ENCODE results near the gene DGKG.

Gene DGKG

DNA sequence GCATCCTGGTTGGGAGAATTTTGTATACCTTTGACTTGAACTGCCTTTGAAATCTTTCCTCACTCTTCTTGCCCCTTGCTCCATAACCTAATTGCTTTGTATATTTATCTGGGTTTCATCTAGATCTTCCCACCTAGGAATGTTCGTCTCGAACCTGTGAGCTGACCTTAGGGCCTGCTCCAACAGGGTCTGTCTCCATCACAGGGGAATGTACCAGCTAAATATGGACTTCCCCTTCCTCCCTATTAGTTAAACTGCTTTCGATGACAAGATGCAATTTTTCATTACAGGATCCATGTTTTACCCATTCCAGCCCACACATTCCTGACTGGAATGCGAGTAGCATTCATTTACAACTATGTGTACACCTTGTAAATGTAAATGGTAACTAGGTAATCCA lies 242.5 kb downstream of the DGKG start:
- no peaks in the 10 kb centered on the region for H3K36me3 ChIP-seq (ENCODE audit: insufficient read depth, low read length)
- peaks cover 20% of the 10 kb centered on the region for H3K27me3 ChIP-seq (ENCODE audit: control insufficient read depth, insufficient read depth, low read length)
- no peak overlapping the region for H3K9ac ChIP-seq (ENCODE audit: low read depth, low read length)
- peaks cover 5% of the 10 kb centered on the region for H3K4me1 ChIP-seq (ENCODE audit: control insufficient read depth, insufficient read depth, low read length)
- no peak overlapping the region for H3K4me2 ChIP-seq (ENCODE audit: low read length)
- H3K4me3 ChIP-seq (ENCODE audit: low read length), result no peak overlapping the region
- H3K9me3 ChIP-seq (replicated peaks; ENCODE audit: low read length), result no peaks in the 10 kb centered on the region

DNA sequence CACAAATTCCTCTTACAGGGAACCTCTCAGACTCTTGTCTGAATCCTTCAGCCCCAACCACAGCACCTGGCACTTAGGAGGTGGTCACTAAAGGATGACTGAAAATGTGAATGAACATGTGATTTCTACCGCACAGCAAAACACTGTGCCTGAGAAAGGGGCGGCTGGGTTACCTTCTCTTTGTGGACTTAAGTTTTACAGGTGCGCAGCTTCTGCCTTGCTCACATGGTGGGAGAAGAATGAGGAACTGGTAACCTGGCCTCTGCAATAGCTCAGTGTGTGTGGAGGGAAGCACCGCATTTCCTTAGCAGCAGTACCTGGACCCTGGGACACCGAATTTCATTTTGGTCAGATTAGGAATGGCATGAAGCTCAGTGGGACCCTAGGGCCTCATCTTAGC lies 243.3 kb downstream of the DGKG start:
- Histone ChIP-seq H3K9me3 (replicated peaks; ENCODE audit: low read length) (no peaks in the 10 kb centered on the region), H3K27me3 (ENCODE audit: control insufficient read depth, insufficient read depth, low read length) (peaks cover 20% of the 10 kb centered on the region), H3K9ac (ENCODE audit: low read depth, low read length) (no peak overlapping the region), H3K4me2 (ENCODE audit: low read length) (no peak overlapping the region), H3K36me3 (ENCODE audit: insufficient read depth, low read length) (no peaks in the 10 kb centered on the region), H3K4me3 (ENCODE audit: low read length) (no peak overlapping the region), H3K4me1 (ENCODE audit: control insufficient read depth, insufficient read depth, low read length) (peaks cover 5% of the 10 kb centered on the region)

DNA sequence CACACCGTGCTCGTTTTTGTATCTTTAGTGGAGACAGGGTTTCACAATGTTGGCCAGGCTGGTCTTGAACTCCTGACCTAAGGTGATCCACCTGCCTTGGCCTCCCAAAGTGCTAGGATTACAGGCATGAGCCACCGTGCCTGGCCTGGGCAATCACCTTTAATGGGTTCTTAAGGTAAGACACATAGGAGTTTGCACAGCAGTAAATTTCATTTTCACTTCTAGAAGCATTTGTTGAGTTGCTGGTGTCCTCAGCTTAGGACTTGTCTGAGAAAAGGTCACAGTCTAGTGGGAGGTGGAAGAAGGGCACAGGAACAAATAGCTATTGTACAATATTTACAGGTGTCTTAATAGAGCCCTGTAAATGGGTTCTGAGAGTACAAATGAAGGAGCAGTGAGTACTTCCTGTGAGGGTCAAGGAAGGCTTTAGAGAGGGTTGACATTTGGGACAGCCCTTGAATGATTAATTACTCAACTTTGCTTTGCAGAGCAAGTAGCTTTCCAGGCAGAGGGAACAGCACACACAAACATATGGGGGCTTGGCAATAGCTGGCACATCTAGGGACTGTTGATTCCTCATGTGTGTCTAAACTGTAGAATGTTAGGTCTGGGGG lies 244.4 kb downstream of the DGKG start:
- Histone ChIP-seq H3K27me3 (ENCODE audit: control insufficient read depth, insufficient read depth, low read length) (peaks cover 20% of the 10 kb centered on the region), H3K4me3 (ENCODE audit: low read length) (no peak overlapping the region), H3K9me3 (replicated peaks; ENCODE audit: low read length) (no peaks in the 10 kb centered on the region), H3K36me3 (ENCODE audit: insufficient read depth, low read length) (no peaks in the 10 kb centered on the region), H3K9ac (ENCODE audit: low read depth, low read length) (no peak overlapping the region), H3K4me2 (ENCODE audit: low read length) (no peak overlapping the region), H3K4me1 (ENCODE audit: control insufficient read depth, insufficient read depth, low read length) (peaks cover 5% of the 10 kb centered on the region)

DNA sequence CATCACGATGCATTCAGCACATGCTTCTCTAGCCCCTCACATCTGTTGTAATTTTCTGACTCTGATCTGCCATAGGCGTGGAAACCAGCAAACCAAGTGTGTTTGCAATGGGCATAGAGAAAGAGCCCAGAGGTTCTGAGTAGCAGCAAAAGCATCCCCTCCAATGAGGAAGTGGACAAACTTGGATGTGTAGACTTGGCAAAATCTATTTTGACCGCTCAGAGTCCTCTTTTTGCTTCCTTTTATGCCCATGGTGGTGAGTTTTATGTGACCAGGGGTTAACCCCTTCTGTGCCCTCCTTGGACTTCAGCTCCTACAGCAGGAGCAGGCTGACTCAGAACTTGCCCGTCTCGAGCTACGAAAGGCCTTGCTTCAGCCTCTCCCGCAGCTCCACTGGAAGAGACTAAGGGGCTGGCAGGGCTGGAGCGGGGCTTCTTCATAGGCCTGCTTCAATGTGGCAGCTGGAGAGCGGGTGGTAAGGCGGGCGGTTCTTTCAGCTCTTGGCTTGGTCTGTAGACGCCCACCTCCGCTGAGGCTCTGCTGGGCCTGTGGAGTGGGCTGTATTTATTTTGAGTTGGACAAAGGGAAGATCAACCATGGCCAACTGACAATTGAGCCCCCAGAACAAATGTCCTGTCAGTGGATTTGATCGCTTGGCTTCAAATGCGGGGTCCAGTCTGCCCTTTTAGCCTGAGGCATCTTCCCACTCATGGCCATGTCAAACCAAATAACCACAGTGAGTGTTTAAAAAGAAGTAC lies 246.6 kb downstream of the DGKG start:
- no peak overlapping the region for H3K9ac ChIP-seq (ENCODE audit: low read depth, low read length)
- H3K9me3 ChIP-seq (replicated peaks; ENCODE audit: low read length), result no peaks in the 10 kb centered on the region
- no peak overlapping the region for H3K4me2 ChIP-seq (ENCODE audit: low read length)
- H3K4me3 ChIP-seq (ENCODE audit: low read length), result no peak overlapping the region
- H3K36me3 ChIP-seq (ENCODE audit: insufficient read depth, low read length), result no peaks in the 10 kb centered on the region
- peaks cover 17% of the 10 kb centered on the region for H3K27me3 ChIP-seq (ENCODE audit: control insufficient read depth, insufficient read depth, low read length)
- H3K4me1 ChIP-seq (ENCODE audit: control insufficient read depth, insufficient read depth, low read length), result peaks cover 4% of the 10 kb centered on the region

DNA sequence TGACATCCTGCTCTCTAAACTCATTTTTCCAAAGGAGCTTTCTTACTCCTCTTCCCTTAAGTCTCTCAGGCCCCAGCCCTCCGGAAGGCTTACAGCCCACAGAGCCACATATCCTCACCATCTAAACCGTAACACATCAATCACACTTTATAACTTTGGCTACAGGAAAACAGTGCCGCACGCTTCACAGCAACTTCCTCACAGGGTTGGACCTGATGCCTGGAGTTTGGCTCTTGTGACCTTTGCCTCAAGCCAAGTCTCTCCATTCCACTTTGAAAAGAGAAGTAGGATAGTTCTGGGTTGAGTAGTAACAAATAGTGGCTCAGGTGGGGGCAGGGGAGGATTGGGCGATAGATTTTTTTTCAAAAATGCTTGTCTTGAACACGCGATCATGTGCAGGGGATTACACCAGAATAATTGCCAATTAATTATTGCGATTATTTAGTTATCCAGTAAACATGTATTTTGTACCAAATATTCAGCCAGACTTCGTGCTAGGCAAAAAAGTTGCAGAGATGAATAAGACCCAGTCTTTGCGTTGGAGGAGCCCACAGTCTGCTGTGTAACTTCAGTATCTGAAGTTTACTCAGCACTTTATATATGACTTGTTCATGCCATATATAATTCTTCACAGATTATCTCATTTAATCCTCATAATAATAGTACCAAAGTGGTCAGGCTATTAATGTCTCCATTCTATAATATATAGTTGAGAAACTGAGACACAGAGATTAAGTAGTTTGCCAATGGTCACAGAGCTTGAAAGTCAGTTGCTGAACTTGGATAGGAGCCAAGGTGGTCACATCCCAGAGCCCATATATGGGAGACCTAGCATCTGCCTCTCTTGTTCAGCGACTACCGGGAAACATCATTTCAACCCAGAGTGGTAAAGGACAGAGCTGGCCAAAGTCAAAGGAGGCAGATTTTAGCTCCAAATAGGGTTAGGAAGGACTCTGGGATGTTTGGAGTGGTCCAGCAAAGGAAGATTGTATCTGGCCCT lies 250.8 kb downstream of the DGKG start:
- H3K27me3 ChIP-seq (ENCODE audit: control insufficient read depth, insufficient read depth, low read length), result no peaks in the 10 kb centered on the region
- peaks cover 21% of the 10 kb centered on the region for H3K4me1 ChIP-seq (ENCODE audit: control insufficient read depth, insufficient read depth, low read length)
- H3K9me3 ChIP-seq (replicated peaks; ENCODE audit: low read length), result no peaks in the 10 kb centered on the region

DNA sequence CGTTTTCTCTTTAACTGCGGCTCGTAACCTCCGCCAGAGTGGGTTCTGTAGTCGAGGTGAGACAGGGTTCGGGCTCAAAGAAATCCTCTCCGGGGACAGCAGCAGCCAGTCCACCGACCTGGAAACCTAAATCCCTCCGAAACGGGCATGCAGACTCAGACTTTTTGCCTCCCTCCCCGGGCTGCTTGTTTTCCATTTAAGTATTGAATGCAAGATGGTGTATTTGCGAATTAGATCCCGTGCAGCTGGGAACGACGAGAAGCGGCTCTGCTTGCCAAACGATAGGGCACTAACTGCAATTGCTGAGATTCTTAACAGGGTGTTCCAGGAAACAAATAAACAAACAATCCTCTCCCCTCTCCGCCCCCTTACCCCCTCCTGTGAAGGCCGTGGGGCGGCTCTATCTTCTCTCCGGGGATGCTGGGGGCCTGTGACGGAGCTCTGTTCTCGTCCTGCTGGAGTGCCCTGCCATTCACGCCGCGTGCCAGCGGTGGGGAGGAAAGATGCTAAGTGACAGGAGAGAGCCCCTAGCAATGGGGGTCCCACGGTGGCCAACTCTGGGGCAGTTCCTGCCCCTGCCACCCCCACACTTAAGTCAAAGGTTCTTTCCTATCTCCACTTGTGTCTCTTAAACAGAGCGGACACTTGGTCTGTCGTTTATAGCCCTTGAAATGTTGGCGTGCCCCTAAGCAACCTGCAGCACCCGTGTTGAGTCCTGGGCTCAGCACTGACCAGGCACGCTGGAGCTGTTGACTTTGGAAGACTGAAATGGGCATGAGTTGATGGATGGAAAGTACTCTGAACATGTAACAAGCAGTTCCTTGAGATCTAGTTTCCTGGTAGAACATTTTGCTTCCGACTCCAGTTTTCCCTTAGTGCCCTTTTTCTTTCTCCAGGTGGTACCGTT lies 251.9 kb downstream of the DGKG start:
- H3K9ac ChIP-seq (ENCODE audit: low read depth, low read length), result peak overlapping the region; percentile 86
- H3K36me3 ChIP-seq (ENCODE audit: insufficient read depth, low read length), result peaks cover 5% of the 10 kb centered on the region
- peak overlapping the region; percentile 91 for H3K4me2 ChIP-seq (ENCODE audit: low read length)
- H3K4me3 ChIP-seq (ENCODE audit: low read length), result peak overlapping the region; percentile 76
- no peaks in the 10 kb centered on the region for H3K27me3 ChIP-seq (ENCODE audit: control insufficient read depth, insufficient read depth, low read length)
- H3K9me3 ChIP-seq (replicated peaks; ENCODE audit: low read length), result no peaks in the 10 kb centered on the region
- H3K4me1 ChIP-seq (ENCODE audit: control insufficient read depth, insufficient read depth, low read length), result peaks cover 21% of the 10 kb centered on the region

More for the DNA sequence above, 250.8 kb downstream of the DGKG start:
- H3K36me3 ChIP-seq (ENCODE audit: insufficient read depth, low read length), result no peaks in the 10 kb centered on the region
- H3K9ac ChIP-seq (ENCODE audit: low read depth, low read length), result no peak overlapping the region
- no peak overlapping the region for H3K4me3 ChIP-seq (ENCODE audit: low read length)
- no peak overlapping the region for H3K4me2 ChIP-seq (ENCODE audit: low read length)

DNA sequence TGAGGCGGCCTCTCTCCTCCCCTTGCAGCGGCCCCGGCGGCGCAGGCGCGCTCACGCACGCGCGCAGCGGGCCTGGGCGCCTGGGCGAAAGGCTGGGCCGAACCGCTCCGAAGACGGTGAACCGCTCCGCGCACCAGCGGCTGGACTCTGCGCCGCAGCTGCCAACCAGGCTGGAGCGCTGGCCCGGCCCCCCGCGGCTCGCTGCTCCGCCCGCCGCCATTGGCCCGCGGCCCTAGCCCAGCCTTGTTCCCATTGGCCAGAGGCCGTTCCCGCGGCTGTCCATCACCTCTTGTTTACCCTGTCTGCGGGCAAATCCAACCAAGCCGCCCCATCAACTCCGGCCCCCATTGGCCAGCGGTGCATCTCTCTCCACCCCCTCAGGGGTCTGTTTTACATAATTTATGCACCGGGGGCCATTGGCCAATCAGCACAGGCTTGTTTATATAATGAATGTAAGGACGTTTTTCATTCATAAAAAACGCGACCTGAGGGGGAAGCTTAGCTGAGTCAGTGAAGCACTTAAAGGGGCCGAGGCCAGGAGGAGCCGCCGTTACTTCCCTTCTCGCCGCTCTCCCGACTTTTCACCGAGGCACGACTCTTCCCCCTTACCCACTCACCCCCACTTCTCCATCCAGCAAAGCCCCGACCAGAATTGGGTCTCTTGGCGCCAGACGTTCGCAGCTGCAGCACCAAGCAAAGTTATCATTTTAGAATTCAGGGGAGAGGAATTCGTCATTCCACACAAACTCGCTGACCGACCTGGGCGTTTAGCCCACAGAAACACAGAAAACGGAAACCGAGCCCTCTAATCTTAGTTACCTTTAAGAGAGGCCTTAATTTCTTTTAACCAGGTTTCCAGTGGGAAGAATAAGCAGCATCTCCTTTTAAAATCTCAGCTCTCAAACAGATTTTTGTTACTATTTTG lies 252.8 kb downstream of the DGKG start, which contains the start of gene ETV5:
Gene ETV5 (minus strand): TSS at position 149 of the 925 bp plus-strand sequence. CDS start 3,221 bp downstream, outside the sequence.
- H3K9me3 ChIP-seq (replicated peaks; ENCODE audit: low read length), result no peaks in the 10 kb centered on the region
- peak within 1 kb of the TSS; percentile 86 for H3K9ac ChIP-seq (ENCODE audit: low read depth, low read length)
- peak within 1 kb of the TSS; percentile 77 for H3K4me3 ChIP-seq (ENCODE audit: low read length)
- H3K27me3 ChIP-seq (ENCODE audit: control insufficient read depth, insufficient read depth, low read length), result no peaks in the 10 kb centered on the region
- H3K4me1 ChIP-seq (ENCODE audit: control insufficient read depth, insufficient read depth, low read length), result peaks cover 24% of the 10 kb centered on the region
- H3K36me3 ChIP-seq (ENCODE audit: insufficient read depth, low read length), result peaks cover 7% of the 10 kb centered on the region
- H3K4me2 ChIP-seq (ENCODE audit: low read length), result peak within 1 kb of the TSS; percentile 91

DNA sequence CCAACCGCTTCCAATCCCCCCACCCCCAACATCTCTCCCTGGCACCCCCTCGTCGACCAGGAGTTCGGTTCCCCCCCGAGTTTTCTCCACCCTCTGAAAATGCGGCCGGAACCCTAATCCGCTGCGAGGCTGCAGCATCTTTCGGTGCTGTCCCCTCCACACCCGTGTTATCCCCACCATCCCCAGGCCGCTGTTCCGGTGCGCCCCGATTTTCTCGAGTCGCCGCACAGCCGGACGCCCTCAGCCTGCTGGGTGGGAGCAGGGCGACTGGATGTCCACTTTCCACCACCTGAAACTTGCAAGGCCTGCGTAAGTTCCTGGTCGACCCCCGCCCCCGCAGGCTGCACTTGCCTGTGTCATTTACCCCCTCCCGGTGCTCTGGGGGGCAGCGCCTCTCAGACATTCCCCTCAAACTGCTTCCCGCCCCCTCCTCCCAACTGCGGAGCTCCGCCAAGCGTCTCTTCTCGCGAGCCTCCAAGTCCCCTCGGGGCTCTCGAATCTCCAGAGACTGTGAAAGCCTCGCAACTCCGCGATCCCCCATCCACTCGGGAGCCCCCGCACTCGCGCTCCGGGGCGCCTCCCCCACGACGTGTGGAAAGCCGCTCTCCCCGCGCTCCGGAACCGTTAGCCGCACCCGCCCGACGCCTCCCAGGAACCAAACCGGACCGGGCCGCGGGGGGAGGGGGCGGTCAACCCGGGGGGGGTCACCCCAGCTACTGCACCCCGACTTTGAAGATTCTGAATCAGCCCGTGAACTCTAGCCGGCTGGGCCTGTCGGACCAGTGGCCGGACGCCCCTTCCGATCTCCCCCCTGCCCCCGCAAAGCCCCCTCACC lies 253.7 kb downstream of the DGKG start:
- H3K4me1 ChIP-seq (ENCODE audit: control insufficient read depth, insufficient read depth, low read length), result peaks cover 31% of the 10 kb centered on the region
- peak overlapping the region; percentile 77 for H3K4me3 ChIP-seq (ENCODE audit: low read length)
- H3K4me2 ChIP-seq (ENCODE audit: low read length), result peak overlapping the region; percentile 83
- no peaks in the 10 kb centered on the region for H3K27me3 ChIP-seq (ENCODE audit: control insufficient read depth, insufficient read depth, low read length)
- peaks cover 12% of the 10 kb centered on the region for H3K36me3 ChIP-seq (ENCODE audit: insufficient read depth, low read length)
- peak overlapping the region; percentile 82 for H3K9ac ChIP-seq (ENCODE audit: low read depth, low read length)
- no peaks in the 10 kb centered on the region for H3K9me3 ChIP-seq (replicated peaks; ENCODE audit: low read length)

DNA sequence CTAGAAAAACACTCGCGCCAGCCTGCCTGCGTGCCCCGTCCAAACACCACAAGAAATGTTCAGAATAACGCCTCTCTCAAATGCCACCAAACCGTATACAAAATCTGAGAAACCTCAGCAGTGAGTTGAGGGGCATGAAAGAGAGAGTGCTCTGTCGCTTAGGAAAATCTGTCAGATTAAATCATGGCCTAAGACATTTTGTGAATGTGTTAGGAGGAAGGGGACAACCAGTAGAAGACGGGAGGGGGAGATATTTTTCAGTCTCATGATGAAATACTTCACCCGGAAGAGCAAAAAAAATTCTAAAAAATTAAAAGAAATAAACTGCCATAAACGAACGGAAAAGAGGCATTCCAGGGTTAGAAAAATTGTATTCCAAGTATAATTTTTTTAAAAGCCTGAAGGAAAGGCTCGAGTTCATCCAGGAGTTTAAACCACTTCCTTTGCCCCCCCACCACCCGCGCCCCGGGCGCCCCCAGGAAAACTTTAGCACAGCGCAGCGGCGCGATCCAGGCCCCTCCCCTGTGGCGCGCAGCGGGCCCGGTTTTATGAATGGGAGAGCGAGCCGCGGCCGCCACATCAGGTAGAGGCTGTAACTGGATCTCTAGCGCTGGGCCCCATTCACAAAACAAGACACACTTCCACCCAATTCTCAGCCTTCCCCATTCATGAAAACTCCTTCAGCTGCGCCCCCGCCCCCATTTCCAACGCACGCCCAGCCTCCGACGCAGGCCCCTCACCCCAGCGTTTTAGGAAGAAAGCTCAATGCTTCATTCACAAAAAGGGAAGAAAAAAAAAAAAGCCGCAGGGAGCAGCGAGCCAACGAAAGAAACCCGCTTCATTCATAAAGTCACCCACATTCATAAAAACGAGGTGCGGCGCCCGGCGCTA lies 254.6 kb downstream of the DGKG start:
- H3K36me3 ChIP-seq (ENCODE audit: insufficient read depth, low read length), result peaks cover 13% of the 10 kb centered on the region
- H3K9ac ChIP-seq (ENCODE audit: low read depth, low read length), result peak overlapping the region; percentile 82
- H3K27me3 ChIP-seq (ENCODE audit: control insufficient read depth, insufficient read depth, low read length), result no peaks in the 10 kb centered on the region
- H3K4me3 ChIP-seq (ENCODE audit: low read length), result peak overlapping the region; percentile 77
- H3K9me3 ChIP-seq (replicated peaks; ENCODE audit: low read length), result no peaks in the 10 kb centered on the region
- peak overlapping the region; percentile 83 for H3K4me2 ChIP-seq (ENCODE audit: low read length)
- H3K4me1 ChIP-seq (ENCODE audit: control insufficient read depth, insufficient read depth, low read length), result peaks cover 32% of the 10 kb centered on the region
